Skeletal muscle tissue (tissue), 4 donors: Measurements from ENCODE around the gene EXOSC7. TPM values are rescaled to one million over a fixed set of nuclear protein-coding genes. Genes with fewer than 3 reads are reported as not detected.

ENCODE experiments used
- H3K27ac ChIP-seq: one replicate; pipeline ENCODE4 v1.7.0; 2013; ENCODE audit warnings: mild to moderate bottlenecking, low read depth, low read length, inconsistent platforms
- H3K27me3 ChIP-seq, 3 donors: one replicate each; pipeline ENCODE4 v1.7.0; 2013; ENCODE audit warnings: low read length in 3 of 3; ENCODE audit not compliant: control insufficient read depth in 3 of 3, insufficient read depth in 3 of 3
- H3K36me3 ChIP-seq, 3 donors: one replicate each; pipeline ENCODE4 v1.7.0; 2013; ENCODE audit warnings: low read length in 3 of 3; ENCODE audit not compliant: control insufficient read depth in 3 of 3, insufficient read depth in 3 of 3
- H3K4me1 ChIP-seq, 3 donors: one replicate each; pipeline ENCODE4 v1.7.0; 2013; ENCODE audit warnings: low read length in 3 of 3, mild to moderate bottlenecking in 3 of 3; ENCODE audit not compliant: control insufficient read depth in 3 of 3, insufficient read depth in 3 of 3
- H3K4me3 ChIP-seq, 3 donors: one replicate each; pipeline ENCODE4 v1.7.0; 2013; ENCODE audit warnings: low read length in 3 of 3
- H3K9ac ChIP-seq, 3 donors: one replicate each; pipeline ENCODE4 v1.7.0; 2013; ENCODE audit warnings: low read length in 3 of 3, mild to moderate bottlenecking in 3 of 3, moderate library complexity in 2 of 3, low read depth in 1 of 3
- H3K9me3 ChIP-seq, 3 donors: one replicate each; pipeline ENCODE4 v1.7.0; 2013; ENCODE audit warnings: low read length in 3 of 3; ENCODE audit not compliant: control insufficient read depth in 3 of 3
- total RNA-seq: library from RNA; depleted of rRNA; stranded (reverse); fragments of >200 nt; gene quantifications from one replicate; pipeline ENCODE4 v1.2.3, GENCODE V29; 2014
- donor health status: Osteomylitis.

EXOSC7 gene
- total RNA-seq, 1 donor from 2014 or later: 36.0 TPM

DNA sequence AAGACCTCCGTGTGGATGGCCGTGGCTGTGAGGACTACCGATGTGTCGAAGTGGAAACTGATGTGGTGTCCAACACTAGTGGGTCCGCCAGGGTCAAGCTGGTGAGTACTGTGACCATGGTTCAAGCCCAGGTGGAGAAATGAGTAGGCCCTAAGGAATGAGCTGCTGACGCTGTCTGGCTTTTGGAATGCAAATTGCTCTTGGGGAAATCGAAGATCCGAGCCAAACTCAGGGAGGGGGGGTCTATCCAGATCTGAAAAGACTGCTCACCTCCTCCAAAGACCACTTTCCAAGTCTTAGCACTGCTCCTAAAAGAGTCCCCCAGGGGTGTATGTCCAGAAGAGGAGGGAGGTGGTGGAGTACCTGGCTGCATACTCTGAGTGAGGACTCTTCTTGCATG, 13.1 kb downstream of the EXOSC7 start:
- no peak overlapping the region for H3K9ac ChIP-seq
- no peaks in the 10 kb centered on the region for H3K27me3 ChIP-seq
- H3K4me1 ChIP-seq: peaks cover 18 to 35% (median 30%) of the 10 kb centered on the region in 3 donors
- H3K27ac ChIP-seq: peak overlapping the region; percentile 57
- H3K4me3 ChIP-seq: no peak overlapping the region
- peaks cover 13 to 28% (median 21%) of the 10 kb centered on the region in 3 donors for H3K36me3 ChIP-seq
- no peaks in the 10 kb centered on the region for H3K9me3 ChIP-seq

DNA sequence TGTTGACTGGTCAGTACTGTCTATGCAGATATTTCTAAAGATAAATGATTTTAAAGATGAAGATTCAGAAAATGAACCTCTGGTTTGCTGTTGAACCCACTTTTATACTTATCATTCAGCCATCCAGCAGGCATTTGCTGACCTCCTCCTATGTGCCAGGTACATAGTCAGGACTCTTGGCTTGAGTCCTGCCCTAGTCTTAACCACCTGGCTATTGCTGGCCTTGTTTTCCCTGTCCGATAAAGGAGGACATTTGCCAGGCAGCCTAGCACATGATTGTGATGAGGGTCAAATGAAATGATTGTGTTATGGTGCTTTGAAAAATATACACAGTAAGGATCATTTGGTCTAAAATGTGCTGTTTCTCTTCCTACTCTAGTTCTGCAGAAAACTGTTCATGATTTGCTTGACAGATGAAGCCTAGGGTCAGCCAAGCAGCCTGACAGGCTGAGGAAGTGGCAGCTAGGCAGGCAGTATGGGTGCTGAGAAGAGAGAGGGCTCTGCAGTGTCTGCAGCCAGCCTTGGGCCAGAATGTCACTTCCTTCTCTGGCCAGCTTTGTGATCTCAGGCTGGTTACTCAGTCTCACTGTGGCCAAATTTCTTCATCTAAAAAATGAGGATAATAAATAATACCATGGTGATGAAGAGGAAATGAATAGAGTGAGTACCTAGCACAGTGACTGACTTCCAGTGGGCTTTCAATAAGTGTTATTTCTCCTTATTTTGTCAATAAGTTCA, 13.8 kb downstream of the EXOSC7 start:
- peak overlapping the region in 1 of 3 donors; percentile 34 for H3K9ac ChIP-seq
- no peak overlapping the region for H3K4me3 ChIP-seq
- peaks cover 13 to 28% (median 24%) of the 10 kb centered on the region in 3 donors for H3K36me3 ChIP-seq
- H3K27ac ChIP-seq: peak overlapping the region; percentile 57
- no peaks in the 10 kb centered on the region for H3K9me3 ChIP-seq
- peaks cover 15 to 40% (median 25%) of the 10 kb centered on the region in 3 donors for H3K4me1 ChIP-seq
- H3K27me3 ChIP-seq: no peaks in the 10 kb centered on the region

DNA sequence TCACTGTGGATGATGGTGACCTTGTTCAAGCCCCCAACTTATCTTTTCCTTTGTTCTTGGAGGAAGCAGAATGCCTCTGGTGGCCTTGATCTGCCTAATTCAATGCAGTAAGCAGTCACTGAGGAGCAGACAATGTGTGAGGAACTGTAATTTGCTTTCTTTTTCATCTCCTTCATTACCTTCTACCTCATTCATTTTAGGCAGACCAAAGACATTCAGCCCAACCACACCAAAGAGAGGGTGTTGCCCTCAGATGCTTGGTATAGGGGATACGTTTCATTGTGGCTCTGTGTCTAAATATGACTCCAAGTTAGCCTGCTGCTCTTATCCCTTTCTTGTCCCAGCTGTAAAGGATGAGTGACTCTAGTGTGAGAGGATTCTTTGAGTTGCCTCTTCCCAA, 15.3 kb downstream of the EXOSC7 start:
- Histone ChIP-seq H3K27ac (no peak overlapping the region), H3K4me3 (no peak overlapping the region), H3K9me3 (no peaks in the 10 kb centered on the region), H3K36me3 (peaks cover 13 to 28% (median 22%) of the 10 kb centered on the region in 3 donors), H3K4me1 (peaks cover 18 to 51% (median 33%) of the 10 kb centered on the region in 3 donors), H3K9ac (no peak overlapping the region), H3K27me3 (no peaks in the 10 kb centered on the region)

DNA sequence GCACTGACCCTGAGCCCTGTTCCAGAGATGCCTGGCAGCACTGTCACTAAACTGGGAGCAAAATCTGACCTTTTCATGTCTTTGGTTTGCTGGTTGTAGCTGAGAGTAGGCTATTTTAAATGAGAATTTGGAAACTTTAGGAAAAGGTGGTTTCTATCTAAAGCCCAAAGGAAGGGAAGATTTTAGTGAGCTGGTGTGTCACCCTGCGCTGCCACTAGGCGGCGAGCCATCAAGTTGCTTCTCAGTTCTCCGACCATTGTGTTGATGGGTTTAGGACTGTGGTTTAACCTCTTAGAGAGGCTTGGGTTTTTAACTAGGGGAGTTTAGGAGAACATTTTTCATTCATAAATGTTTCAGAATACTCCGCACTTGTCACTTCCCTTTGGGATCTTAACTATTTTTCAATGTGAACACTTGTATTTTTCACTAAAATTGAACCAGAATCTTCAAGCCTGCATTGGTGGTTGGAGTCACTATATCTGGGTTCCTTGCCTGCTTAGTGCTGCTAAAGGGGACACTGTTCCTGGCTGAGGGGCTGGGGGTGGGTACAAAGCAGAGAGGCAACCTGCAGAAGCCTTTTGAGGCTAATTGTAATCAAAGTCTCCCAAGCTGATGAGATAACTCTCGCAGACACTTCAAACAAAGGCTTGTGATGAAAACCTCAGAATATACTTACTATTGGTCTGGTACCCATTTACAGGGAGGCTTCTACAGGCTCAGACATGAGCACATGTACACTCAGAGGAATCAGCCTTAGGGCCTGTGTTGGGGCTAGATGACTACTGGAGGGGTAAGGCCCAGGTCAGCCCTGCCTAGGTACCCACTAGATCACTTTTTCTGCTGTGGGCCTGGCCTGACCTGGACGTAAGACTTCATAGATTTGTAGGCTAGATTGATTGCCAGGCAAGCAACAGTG, 16.8 kb downstream of the EXOSC7 start:
- Histone ChIP-seq H3K9ac (no peak overlapping the region), H3K36me3 (peaks cover 22 to 32% (median 30%) of the 10 kb centered on the region in 3 donors), H3K27me3 (no peaks in the 10 kb centered on the region), H3K27ac (peak overlapping the region; percentile 25), H3K4me1 (peaks cover 24 to 50% (median 39%) of the 10 kb centered on the region in 3 donors), H3K9me3 (no peaks in the 10 kb centered on the region), H3K4me3 (no peak overlapping the region)

DNA sequence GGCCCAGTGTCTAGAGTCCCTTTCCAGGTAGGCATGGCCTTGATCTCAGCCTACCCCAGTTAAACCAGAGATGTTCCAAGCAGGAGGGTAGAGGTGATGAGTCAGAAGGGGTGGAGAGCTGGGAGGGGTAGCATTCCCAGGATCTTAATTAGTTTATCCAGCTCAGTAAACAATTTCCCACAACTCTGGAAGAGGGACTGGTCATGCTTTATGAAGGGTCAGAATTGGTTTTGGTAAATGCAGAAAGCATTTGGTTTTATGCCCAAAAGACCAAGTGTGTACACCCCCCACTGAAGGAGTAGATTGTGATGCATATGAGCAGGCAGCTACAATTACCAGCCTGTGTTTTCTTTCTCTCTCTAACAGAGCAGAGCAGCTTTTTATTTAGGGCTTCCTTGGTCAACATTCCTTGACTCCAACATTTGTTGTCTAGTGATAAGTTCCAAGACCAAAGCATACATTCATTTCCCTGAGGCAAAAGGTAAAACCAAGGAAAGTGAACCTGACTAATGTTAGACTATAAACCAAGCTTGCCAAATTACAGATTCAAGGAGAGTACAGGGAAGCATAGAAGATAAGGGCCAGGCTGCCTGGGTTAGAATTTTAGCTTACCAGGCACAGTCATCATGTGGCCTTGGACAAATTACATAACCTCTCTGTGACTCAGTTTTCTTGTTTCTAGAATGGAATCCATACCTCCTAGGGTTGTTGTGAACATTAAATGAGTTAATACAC, 17.6 kb downstream of the EXOSC7 start:
- Histone ChIP-seq H3K4me1 (peaks cover 24 to 50% (median 36%) of the 10 kb centered on the region in 3 donors), H3K4me3 (no peak overlapping the region), H3K9ac (no peak overlapping the region), H3K36me3 (peaks cover 27 to 36% (median 31%) of the 10 kb centered on the region in 3 donors), H3K27me3 (no peaks in the 10 kb centered on the region), H3K9me3 (no peaks in the 10 kb centered on the region), H3K27ac (peak overlapping the region; percentile 25)

DNA sequence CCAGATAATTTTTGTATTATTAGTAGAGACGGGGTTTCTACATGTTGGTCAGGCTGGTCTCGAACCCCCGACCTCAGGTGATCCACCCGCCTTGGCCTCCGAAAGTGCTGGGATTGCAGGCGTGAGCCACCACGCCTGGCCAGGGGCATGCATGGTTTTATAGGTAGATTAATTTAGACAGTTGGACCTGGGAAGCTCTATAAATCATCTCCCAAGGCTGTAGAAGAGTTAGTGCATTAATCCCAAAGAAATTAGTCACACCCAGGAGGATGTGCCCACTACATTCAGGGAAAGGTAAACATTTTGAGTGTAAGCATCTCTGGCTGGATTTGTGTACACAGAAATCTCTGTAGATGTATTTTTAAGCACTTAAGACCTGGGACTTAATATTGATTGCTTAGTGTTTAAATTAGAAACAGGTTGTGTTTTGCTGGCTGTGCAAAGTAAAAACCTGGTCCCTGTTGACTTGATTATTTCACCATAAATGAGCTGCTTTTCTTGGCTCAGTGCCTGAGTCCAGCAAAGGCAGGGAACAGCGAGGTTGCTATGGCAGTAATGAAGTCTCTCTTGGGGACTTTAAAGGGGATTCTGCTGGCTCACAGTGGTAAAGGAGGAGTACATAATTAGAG, 19.2 kb downstream of the EXOSC7 start:
- Histone ChIP-seq H3K27ac (no peak overlapping the region), H3K4me3 (no peak overlapping the region), H3K9me3 (no peaks in the 10 kb centered on the region), H3K27me3 (no peaks in the 10 kb centered on the region), H3K9ac (no peak overlapping the region), H3K4me1 (peaks cover 17 to 35% (median 24%) of the 10 kb centered on the region in 3 donors), H3K36me3 (peaks cover 32 to 39% (median 32%) of the 10 kb centered on the region in 3 donors)

DNA sequence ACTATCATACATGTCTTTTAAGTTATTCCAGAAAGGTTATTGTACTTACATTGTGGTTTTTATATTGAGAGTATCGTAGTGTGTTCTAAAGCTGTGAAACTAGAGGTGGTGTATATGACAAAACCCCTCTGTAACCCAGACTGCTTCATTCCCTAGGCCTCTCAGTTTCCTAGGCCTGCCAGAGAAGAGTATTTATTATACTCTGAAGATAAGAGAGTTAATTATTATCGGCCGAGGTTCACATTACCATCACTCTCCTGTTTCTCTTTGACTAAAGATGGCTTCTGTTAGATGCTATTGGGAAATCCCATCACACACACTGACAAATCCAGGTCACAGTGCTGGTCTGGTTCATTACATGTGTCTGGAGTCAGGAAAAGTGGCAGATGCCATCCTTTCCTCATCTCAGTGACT, 20.5 kb downstream of the EXOSC7 start:
- Histone ChIP-seq H3K4me1 (peaks cover 17 to 30% (median 26%) of the 10 kb centered on the region in 3 donors), H3K9ac (no peak overlapping the region), H3K27me3 (no peaks in the 10 kb centered on the region), H3K9me3 (no peaks in the 10 kb centered on the region), H3K4me3 (no peak overlapping the region), H3K27ac (peak overlapping the region; percentile 1), H3K36me3 (peaks cover 30 to 35% (median 32%) of the 10 kb centered on the region in 3 donors)

DNA sequence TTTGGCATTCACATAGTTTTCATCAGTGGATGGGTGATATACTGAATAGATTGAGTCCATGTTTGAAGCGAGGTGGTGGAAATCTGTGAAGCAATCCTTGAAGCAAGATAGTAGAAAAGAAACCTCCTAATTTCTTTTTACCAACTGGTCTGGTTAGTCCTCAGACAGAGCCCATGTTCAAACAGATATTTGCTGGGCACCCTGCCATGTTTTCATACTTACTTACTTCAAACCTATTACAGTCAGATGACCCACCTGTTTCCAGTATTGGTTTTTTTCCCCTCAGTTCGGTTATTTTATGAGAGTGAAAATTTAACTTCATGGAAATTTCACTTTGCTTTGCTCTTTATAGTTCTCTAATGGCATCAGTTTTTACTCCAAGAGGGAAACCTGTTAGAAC, 23.7 kb downstream of the EXOSC7 start:
- peaks cover 26 to 40% (median 37%) of the 10 kb centered on the region in 3 donors for H3K36me3 ChIP-seq
- H3K27me3 ChIP-seq: no peaks in the 10 kb centered on the region
- H3K9me3 ChIP-seq: no peaks in the 10 kb centered on the region
- H3K4me3 ChIP-seq: no peak overlapping the region
- H3K27ac ChIP-seq: peak overlapping the region; percentile 6
- no peak overlapping the region for H3K9ac ChIP-seq
- H3K4me1 ChIP-seq: peaks cover 25 to 35% (median 34%) of the 10 kb centered on the region in 3 donors

DNA sequence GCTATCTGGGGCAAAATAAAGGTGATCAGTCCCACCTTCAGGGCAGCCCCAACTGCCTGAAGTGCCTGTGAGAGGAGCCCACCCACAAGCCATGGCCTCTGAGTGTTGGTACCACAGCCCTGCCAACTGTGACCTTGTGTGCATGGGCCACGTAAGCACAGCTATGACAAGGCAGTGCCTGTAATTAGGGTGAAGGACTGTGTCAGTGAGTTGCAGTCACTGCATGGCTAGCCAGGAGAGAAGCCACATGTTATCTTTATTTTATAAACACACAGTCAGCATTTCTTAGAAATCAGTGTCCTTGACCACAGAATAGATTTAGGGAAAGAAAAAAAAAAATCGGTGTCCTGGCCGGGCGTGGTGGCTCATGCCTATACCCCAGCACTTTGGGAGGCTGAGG, 24.8 kb downstream of the EXOSC7 start:
- Histone ChIP-seq H3K27ac (no peak overlapping the region), H3K9ac (no peak overlapping the region), H3K9me3 (no peaks in the 10 kb centered on the region), H3K27me3 (no peaks in the 10 kb centered on the region), H3K36me3 (peaks cover 31 to 50% (median 46%) of the 10 kb centered on the region in 3 donors), H3K4me1 (peaks cover 20 to 27% (median 27%) of the 10 kb centered on the region in 3 donors), H3K4me3 (no peak overlapping the region)
